ENCODE measurements around the gene MARS1.

The MARS1 gene

GRCh38 chr12:57531836-57532235, 44.0 kb downstream of the MARS1 start:
- no peak for DNase-seq

- DNase-seq = no peak
Measured at GRCh38 chr12:57533108-57533507, 45.2 kb downstream of the MARS1 start.

DNA sequence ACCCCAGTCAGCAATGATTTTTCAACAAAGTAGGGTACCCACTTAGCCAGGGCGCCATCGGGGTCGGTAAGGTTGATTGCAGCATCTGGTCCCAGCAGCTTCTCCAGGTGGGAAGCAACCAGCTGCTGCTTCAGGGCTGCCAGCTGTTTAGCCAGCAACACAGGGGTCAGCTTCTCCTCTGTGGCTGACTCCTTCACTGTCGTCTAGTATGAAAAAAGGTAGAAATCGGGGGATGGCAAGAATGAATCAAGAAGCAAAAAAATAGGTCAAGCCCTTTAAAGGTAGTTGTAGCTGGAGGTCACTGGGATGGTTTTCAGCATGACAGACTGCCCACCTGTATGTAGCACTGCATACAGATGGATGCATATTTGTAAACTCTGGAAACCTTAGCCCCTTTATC, 46.4 kb downstream of the MARS1 start:
- no peak for DNase-seq

GRCh38 chr12:57534991-57535543, 47.2 kb downstream of the MARS1 start:
- no peak for DNase-seq

GRCh38 chr12:57535764-57536596, 48.1 kb downstream of the MARS1 start:
- no peak for DNase-seq

GRCh38 chr12:57536597-57536942, 48.7 kb downstream of the MARS1 start:
- no peak for DNase-seq

DNA sequence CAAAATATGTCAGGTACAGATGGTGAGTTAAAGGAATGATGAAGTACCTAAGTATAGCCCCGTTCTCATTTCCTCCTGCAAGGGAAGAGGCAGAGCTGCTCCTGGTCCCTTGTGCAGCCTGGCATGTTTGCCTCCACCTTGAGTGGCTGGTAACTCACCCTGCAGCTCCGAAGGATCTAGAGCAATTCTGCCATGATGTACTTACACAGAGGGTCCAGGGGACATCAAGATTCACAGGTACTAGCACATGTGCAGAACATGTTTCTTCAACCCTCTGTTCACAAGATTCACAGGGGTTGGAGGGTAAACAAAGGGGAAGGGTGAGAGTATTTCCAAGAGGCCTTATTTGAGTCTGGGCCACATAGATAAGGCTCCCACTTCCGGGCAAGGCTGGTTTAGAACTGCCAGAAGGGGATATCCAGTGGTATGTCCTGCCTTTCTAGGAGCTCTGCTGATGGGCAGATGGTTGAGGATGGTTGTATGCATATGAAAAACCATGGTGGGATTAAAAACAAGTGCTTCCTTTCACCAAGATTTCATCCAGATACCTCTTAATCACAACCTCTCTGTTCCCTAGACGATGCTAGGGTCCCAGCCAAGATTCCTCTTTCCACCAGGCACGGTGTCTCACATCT, 51.4 kb downstream of the MARS1 start:
- DNase-seq = no peak

GRCh38 chr12:57541001-57541400, 53.1 kb downstream of the MARS1 start:
- DNase-seq = peak; percentile 26

DNA sequence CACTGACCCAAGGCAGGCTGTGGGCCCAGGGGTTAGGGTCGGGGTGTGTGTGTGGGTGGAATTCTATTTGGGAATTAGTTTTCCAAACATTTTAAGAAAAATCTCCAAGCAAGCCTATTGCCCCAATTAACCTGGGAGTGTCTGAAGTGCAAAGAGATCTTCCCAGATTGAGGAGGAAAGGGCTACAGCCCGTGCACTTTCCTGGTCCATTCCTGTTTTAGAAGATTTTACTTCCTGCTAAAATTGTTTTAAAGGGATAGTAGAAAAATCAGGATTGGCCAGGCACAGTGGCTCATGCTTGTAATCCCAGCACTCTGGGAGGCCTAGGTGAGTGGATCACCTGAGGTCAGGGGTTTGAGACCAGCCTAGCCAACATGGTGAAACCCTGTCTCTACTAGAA, 53.8 kb downstream of the MARS1 start:
- no peak for DNase-seq

DNA sequence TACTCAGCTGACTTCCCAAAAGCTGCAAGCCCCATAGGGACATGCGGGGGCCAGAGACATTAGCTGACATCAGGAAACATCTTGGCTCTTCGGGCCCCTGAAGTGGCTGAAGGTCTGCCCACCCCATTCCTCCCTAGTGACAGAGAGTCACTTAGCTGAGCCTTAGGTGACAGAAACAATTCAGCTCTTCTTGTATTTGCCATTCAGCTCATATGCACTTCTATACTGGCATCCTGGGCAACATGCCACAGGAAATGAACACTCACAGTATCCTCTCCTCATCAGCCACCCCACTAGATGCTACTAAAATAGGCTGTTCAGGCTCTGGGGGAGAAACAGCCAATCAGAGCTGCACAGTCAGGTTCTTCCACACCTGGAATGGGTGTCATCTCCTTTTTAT, 55.7 kb downstream of the MARS1 start:
- DNase-seq = no peak

DNA sequence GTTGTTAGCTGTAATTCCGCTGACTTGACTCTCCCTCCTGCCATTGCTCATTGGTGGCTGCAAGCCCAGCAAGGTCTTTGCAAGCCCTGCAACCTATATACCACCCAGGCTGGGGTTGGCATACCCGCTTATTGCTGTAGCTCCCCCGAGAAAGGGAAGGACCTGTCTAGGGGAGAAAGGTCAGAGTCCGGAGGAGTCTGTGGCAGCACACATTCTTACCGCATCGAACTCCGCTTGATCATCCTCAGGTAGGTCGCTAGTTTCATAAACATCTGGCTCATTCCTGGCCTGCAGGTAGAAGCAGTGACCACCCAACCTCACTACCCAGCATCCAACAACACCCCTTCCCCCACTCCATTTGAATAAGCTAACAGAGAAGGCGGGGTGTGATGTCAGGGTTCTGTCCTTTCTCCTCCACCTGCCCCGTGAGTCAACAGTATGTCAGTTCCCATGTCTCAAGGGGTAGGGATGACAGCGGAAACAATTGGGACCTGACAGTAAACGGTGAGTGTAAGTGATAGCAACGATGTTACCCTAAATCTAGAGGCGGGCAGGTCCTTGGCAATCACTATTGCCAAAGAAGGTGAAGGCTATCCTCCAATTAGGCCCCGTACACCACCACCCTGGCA, 58.1 kb downstream of the MARS1 start:
- DNase-seq = no peak

DNA sequence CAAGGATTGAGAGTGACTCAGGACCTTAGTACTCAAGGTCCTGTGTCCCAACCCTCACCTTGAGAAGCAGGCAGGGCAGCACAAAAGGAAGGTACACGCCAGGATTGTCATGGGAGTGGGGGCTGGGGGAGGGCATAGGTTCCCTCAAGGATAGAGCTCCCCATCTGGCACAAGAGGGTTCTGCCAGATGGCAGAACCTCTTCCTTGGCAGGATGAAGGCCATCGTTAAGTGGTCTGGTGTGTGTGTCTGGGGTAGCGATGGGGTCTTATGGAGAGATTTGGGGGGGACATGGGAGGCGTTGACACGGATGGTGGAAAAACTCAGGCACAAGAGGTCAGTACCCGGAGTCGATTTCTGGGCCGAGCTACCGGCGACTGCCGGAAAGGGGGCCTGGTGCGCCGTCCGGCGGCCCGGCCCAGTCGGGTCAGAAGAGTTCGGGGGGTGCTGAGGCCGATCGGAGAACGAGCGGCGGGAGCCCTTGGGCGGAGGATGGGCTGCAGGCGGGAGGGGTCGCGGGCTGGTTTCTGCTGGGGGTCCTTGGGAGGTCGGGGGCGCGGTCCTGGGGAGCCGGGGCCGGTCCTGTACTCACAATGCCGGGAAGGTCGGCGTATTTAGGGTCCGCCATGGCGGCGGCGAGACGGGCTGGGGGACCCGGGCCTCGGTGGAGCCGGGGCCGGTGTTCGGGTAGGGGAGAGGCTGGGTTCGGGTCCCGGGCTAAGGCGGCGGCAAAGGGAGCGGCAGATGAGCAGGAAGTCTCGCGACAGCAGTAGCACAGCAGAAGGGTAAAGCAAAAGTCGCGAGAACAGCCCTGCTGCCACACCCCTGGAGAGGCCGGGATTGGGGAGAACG, 58.8 kb downstream of the MARS1 start, which contains the start of gene DCTN2:
Gene DCTN2, minus strand, starts transcription at position 755 of the 850 bp plus-strand sequence. Its CDS starts 129 bp downstream, at position 626.
- peak; percentile 99 for DNase-seq

GRCh38 chr12:57547288-57548012, 59.6 kb downstream of the MARS1 start:
- no peak for DNase-seq

DNA sequence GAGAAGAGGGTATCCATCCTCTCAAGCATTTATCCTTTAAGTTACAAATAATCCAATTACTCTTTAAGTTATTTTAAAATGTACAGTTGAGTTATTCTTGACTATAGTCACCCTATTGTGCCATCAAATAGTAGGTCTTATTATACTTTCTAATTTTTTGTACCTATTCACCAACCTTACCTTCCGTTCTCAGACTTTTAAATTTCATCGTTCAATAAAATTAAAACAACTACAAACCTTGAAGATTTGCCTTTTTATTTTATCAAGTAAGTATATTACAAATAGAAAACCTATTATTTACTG, 60.1 kb downstream of the MARS1 start:
- no peak for DNase-seq

GRCh38 chr12:57548488-57548887, 60.6 kb downstream of the MARS1 start:
- DNase-seq = no peak

DNA sequence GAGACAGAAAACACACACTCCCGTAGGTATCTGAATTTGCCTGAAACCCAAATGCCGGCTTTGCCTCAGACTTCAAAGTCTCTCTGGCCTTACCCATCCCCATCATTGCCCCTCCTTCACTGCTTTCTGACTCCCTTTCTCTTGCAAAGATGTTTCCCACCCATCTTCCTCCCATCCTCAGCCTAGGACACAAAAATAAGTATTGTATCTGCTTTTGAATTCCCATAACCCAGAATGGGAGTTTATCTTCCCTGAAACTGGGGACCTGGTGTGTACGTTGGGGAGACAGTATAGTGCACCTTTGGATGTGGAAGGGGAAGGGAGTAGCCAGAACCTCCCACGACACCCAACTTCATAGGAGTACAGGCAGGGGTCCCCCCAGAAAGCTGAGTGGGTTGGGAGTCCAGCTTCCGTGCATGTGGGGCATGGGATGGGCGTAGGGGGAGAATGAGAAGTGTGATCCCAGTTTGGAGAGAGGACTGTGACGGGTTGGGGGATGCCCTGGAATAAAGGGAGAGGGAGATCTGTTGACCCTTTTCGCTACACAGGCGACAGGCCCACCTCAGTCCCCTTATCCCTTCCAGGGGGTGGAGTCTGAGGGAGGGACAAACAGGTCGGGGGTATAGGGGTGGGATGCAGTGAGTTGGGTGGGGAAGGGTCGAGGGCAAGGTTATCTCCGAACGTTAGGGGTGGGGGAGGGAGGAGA, 61.5 kb downstream of the MARS1 start:
- no peak for DNase-seq

DNA sequence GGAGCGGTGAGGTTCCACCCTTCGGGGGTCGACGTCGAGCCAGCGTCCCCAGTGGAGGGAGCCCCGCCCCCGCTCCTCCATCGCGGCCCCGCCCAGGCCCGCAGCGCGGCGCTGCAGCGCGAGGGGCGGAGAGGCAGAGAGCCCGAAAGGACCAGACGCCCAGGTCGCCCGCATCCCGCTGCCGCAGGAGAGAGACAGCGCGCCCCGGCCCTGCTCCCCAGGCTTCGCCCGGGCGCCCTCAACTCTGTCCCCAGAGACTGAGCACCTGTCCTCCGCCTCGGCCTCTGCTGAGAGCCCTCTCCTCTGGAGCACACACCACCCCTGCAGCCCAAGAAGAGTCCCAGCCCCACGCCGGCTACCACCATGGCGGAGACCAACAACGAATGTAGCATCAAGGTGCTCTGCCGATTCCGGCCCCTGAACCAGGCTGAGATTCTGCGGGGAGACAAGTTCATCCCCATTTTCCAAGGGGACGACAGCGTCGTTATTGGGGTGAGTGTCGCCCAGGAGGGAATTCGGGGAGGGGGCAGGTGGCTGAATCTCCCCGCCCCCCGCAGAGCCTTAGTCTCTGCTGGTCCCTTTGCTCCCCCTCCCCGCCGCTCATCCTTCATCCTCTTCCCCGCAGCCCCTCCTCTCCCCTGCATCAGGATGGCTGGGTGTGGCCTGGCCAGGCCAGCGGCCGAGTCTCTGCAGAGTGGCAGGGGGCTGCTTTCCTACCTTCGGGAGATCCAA, 62.2 kb downstream of the MARS1 start, which contains the start of gene KIF5A:
Gene KIF5A, plus strand, starts transcription at position 136 of the 732 bp plus-strand sequence. Its CDS starts 228 bp downstream, at position 364.
- DNase-seq = peak; percentile 71

GRCh38 chr12:57550641-57551549, 63.0 kb downstream of the MARS1 start:
- no peak for DNase-seq

- DNase-seq = no peak
Measured at GRCh38 chr12:57551637-57552305, 63.9 kb downstream of the MARS1 start.

All from NCI-H69 (cell line).